Erythroblast (primary cell): Measurements from ENCODE around the gene IL7R.

Experiments
- DNase-seq, 2 experiments: peaks; one replicate each; lab custom pipeline; 2025; lab: John Stamatoyannopoulos, UW
- GATA1 ChIP-seq: IDR thresholded peaks from 2 replicates; pipeline ENCODE4 v1.6.1; 2011; ENCODE audit warnings: low read depth, mild to moderate bottlenecking, control low read depth, low read length, moderate library complexity
- POLR2A ChIP-seq: IDR thresholded peaks from 2 replicates; pipeline ENCODE4 v1.6.1; 2011; ENCODE audit warnings: mild to moderate bottlenecking, low read length

The IL7R gene

GRCh38 chr5:35894131-35894530, 37.4 kb downstream of the IL7R start:
- TF ChIP-seq POLR2A (no peak), GATA1 (no peak)
- DNase-seq: no peak

- DNase-seq: no peak
- TF ChIP-seq POLR2A (no peak), GATA1 (no peak)
Observed at GRCh38 chr5:35898952-35899660, 42.4 kb downstream of the IL7R start.

GRCh38 chr5:35899800-35900199, 43.1 kb downstream of the IL7R start:
- TF ChIP-seq POLR2A: no peak
- TF ChIP-seq GATA1: no peak
- no peak for DNase-seq

GRCh38 chr5:35900972-35901695, 44.4 kb downstream of the IL7R start:
- no peak for DNase-seq
- TF ChIP-seq GATA1 (no peak), POLR2A (no peak)

- no peak for DNase-seq
- TF ChIP-seq POLR2A (no peak), GATA1 (no peak)
Observed at GRCh38 chr5:35902046-35902672, 45.5 kb downstream of the IL7R start.

GRCh38 chr5:35903631-35904203, 47.0 kb downstream of the IL7R start:
- DNase-seq: no peak
- TF ChIP-seq POLR2A (no peak), GATA1 (no peak)

- no peak for DNase-seq
- TF ChIP-seq POLR2A: no peak
- TF ChIP-seq GATA1: no peak
Observed at GRCh38 chr5:35904443-35905132, 47.9 kb downstream of the IL7R start.

- DNase-seq: no peak
- no peak for TF ChIP-seq POLR2A
- TF ChIP-seq GATA1: no peak
Observed at GRCh38 chr5:35908228-35908627, 51.5 kb downstream of the IL7R start.

- DNase-seq: peak in 1 of 2 experiments; percentile 25
- TF ChIP-seq POLR2A (no peak), GATA1 (no peak)
Observed at GRCh38 chr5:35908814-35909213, 52.1 kb downstream of the IL7R start.

GRCh38 chr5:35919191-35919590, 62.5 kb downstream of the IL7R start:
- TF ChIP-seq POLR2A (no peak), GATA1 (no peak)
- DNase-seq: no peak

- DNase-seq: no peak
- TF ChIP-seq POLR2A (no peak), GATA1 (no peak)
Observed at GRCh38 chr5:35920890-35921289, 64.2 kb downstream of the IL7R start.

- no peak for TF ChIP-seq GATA1
- no peak for TF ChIP-seq POLR2A
- no peak for DNase-seq
Observed at GRCh38 chr5:35921930-35922329, 65.2 kb downstream of the IL7R start.

- no peak for DNase-seq
- TF ChIP-seq GATA1 (no peak), POLR2A (no peak)
Observed at GRCh38 chr5:35922468-35922867, 65.8 kb downstream of the IL7R start.
